HG02588 (cell line): Measurements from ENCODE around the gene PARD3B.

Experiments used
- ATAC-seq: cut with Tn5 transposase; IDR thresholded peaks from one replicate; pipeline ENCODE4 v1.9.1; 2021; ENCODE audit warnings: mild to moderate bottlenecking, moderate library complexity; ENCODE audit not compliant: unreplicated experiment

The PARD3B gene

DNA sequence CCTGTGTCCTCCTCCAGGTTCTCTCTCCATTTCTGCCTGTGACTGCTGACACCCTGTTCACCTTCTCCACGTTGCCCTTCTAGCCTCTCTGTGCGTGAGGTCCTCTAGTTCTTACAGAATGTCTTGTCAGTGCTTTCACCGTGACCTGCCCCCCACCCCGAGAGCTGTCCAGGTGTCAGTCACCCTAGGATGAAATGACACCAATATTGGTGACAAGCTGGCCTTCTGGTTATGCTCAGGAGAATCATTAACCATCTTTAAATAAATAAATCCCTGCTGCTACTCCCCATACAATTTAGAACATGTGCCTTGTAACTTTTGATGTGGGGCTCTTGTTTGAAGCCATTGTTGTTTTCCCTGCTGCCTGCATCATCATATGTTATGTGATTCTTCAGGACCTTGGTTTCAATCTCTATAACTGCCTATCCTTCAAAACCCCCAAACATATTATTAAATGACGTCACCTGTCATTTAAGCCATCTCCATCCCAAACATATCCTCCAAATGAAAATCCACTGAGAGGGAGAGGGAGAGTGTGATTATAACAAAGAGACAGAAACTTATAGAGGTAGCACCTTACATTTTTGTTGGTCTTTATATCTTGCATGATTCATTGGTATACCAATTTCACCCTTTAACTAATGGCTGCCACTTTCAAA is 496.3 kb downstream of the PARD3B start:
- no peak for ATAC-seq

DNA sequence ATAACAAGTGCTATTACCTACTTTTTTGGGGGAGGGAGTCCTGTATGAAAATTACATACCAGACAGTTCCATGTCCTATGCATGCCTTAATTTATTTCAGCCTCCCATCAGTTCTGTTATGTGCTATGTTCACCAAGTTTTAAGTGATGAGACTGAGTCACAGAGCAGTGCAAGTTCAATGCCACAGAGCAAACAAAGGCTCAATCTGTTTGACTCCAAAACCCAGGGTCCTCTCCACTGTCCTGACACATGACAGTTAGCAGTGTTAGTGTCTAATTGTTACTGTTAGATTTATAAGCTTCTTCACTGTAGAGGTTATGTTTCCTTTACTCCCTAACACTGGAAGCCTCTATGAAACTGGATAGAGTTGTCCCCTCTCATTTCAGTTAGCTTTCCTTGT is 498.0 kb downstream of the PARD3B start:
- ATAC-seq = no peak

DNA sequence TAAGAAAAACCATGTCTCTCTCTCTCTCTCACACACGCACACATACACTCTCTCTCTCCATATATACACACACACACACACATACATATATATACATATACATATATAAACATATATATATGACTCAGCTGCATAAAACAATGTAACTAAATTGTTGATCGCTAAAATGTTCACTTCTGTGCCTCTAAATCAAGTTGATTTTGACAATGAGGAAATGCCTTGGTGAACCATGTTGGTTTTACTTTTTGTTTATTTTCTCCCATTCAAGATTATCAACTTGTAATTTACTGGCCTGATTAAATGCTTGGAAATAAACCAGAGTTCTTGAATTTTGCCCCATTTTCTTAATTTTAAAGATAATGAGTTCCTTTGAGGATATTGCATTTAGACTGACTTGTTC is 500.4 kb downstream of the PARD3B start:
- ATAC-seq = no peak

DNA sequence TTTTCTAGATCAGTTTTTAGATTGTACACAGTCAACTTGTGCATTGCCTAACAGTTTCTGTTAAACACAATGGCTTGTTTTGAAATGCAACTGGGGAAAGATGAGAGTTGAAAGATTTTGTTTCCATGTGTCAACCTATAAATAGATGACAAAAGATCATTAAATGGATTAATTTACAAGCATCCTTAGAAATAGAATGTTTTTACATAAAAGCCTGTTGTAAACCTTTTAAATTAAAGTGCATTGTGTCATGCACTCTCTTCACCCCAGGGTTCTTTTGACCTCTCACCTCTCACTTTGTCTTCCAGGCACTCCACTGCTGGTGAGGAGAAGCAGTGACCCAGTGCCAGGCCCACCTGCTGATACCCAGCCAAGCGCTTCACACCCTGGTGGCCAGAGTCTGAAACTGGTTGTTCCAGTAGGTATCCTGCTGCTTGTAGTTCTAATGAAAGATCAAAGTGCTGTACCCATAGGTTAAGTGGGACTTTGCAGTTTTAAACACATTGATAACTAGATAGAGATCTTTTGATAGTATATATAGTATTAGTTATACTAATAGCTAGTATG is 502.1 kb downstream of the PARD3B start:
- ATAC-seq = no peak

DNA sequence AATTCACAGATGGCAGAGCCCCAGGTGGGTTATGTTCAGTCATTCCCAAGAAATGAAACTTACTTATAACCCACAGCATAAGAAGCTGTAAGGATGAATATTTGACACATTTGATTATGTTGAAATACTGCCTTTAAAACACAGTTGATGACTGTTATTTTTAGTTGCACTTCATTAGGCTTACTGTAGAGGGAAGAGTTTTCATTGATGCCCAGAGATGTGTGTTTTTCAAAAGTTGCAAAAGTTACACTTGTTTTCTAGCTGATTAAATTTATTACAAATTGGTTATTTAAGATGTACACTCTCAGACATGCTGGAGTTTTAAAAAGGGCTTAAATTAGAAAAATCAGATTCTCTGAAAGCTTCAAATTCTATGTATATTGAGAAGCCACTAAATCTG is 506.1 kb downstream of the PARD3B start:
- ATAC-seq = no peak

DNA sequence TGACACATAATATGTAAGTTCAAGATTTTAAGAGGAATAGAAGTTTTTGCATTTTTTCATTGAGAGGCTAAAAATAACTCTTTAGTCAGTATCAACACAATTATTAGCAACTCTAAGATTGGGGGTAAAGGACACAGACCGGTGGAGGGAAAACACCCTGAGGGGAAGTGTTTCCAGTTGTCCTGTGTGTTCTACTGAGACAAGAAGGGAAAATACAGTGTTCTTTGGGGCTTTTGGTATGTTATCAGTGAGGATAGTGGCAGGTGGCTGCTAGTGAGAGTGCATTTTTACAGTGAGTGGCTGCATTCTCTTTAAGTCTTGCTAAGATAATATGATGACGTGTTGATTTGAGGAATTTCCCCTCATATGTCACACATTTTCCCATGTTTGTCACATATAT is 507.5 kb downstream of the PARD3B start:
- ATAC-seq = no peak

DNA sequence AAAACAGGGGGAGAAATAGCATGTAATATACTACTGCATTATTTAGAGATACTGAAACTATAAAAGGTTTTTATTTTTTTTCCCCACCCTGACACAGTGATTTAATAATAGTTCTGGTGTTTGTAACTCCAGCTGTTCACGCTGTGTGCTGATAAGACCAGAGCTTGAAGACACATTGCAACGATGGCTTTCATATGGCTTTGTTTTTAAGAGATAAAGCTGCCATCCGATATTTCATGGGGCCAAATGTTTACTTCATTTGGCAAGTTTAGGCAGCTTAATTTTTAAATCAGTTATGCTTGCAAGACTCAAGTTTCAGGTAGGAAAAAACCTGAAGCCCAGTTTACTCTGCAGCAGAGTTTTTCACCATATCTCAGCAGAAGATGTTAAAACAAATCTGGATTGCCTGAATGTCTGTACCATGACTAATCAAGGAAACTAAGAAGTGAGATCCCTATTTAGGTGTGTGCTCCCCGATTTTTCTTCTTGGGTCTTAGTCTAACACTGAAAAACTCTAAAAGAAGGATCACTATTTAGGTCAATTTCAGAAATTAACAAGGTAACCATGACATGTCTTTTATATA is 508.6 kb downstream of the PARD3B start:
- no peak for ATAC-seq

DNA sequence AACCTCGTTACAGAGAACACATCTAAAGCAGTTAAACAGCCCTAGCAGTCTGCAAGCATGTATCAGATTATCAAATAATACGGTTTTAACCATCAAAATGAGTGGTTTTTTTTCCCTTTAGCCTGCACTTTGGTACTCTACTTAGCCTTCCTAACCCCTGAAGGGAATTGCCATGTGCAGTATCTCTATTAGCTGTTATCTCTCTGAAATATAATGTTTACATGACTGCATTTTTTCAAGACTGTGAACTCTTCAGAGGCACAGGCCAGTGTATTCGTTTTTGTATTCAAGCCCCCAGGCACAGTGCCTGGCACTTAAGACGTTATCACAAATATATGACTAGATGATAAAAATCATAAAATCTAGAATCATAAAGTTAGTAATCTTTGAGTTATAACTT is 509.5 kb downstream of the PARD3B start:
- ATAC-seq = no peak

DNA sequence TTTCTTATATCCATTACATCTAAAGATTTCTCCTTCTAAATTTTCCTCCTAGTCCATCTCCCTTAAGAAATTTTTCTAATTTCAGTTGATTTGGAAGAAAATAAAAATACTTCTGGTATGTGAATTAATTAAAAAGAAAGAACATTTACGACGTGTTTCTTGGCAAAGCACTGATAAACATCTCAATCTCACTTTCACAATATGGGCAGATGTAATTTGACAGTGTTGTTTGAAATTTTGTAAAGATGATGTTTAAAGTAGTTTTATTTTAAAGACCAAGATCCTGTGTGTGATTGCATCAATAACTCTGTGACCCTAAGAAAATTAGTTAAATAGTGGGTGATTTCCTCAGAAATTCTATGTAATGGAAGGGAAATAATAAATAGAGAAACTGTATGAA is 510.0 kb downstream of the PARD3B start:
- ATAC-seq = no peak

DNA sequence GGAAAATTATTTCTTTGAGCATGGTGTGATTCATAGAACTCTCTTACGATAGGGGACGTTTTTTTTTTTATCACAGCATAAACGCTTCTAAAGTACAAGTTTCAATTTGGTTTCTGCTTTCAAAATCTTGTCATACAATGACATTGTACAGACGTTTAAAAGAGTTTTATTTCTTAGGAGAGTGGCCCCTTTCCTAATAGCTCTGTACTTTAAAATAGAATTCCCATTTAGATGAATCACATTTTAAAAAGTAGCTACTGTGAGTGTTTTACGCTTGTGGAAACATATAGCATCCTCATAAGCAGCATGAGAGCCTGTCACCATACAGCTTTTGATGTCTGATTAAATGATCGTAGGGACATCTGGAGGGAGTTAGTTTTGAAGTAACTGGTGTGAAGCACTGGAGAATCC is 510.9 kb downstream of the PARD3B start:
- no peak for ATAC-seq

DNA sequence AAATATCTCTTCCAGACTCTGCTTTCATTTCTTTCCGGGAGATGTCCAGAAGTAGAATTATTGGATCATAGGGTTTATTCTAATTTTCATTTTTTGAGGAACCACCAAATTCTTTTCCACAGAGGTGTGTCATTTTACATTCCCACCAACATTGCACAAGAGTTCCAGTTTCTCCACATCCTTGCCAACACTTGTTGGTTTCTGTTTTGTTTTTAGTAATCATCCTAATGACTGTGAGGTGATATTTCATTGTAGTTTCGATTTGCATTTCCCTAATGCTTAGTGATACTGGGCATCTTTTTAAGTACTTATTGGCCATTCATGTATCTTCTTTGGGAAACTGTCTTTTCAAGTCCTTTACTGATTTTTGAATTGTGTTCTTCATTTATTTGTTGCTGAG is 513.1 kb downstream of the PARD3B start:
- no peak for ATAC-seq

DNA sequence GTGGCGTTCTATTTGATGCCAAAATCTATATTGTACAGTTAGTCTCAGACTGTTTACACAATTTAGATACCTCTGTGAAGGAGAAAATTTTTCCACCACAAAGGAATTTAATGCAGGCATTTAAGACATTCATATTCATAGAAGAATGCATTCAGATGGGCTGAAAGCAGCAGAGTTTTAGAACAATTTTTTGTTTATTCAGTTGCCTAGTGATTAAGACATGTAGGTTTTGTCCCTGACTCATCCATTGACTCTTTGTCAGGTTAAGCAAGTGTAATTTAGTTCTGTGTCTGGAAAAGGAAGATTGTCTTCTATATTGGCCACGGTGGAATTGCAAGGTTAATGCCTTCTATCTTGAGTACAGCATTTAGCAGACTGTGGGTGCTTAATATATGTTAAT is 515.0 kb downstream of the PARD3B start:
- no peak for ATAC-seq

DNA sequence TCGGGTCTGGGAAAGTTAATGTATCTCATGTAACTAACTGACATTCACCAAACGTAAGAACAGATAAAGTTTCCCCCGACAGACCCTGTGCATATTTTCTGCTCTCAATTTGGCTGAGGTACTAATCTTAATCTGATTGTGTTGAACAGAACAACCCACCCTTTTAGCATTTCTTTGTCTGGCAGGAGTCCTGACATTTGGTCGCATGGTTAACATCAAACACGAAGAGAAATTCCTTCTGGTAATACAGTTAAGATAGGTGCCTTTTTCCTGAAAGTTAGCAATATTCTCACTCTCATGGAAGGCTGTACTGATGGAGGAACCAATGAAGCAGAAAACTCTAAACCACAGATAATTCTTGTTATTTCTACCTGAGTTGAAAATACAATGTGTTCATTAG is 520.8 kb downstream of the PARD3B start:
- no peak for ATAC-seq

DNA sequence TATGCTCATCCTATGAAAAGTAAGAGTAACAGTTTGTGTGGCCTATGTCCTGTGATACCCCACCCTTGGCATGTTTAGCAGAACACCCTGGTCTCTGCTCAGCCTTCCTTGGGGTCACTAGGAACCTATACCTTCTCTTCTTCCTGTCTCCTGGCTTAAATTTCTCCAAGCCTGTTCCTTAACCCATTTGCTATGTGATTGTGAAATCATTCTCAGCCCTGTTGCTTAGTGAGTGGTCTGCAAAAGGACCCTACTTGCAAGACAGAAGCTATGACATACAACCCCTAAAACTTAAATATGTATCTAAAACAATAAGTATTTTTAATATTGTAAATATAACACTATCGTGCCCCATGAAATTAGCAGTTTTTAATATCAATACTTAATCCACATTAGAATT is 524.7 kb downstream of the PARD3B start:
- no peak for ATAC-seq

DNA sequence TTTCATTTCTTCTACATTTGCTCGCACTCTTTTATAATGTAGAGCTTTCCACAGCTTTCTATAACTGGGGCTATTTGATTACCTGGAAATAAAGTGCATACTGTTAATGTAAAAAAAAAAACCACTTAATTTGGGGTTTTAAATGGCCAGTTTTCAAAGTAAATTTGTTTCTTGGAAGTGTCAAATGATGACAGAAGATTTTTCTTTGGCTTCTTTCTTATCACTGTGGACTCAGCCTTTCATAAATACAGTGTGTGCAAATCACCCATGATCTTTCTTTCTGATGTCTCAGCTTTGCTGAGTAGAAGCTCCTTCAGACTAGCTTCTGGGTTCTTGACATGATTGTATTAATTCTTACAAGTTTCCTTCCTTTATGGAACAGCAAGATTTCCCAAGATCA is 525.6 kb downstream of the PARD3B start:
- no peak for ATAC-seq

DNA sequence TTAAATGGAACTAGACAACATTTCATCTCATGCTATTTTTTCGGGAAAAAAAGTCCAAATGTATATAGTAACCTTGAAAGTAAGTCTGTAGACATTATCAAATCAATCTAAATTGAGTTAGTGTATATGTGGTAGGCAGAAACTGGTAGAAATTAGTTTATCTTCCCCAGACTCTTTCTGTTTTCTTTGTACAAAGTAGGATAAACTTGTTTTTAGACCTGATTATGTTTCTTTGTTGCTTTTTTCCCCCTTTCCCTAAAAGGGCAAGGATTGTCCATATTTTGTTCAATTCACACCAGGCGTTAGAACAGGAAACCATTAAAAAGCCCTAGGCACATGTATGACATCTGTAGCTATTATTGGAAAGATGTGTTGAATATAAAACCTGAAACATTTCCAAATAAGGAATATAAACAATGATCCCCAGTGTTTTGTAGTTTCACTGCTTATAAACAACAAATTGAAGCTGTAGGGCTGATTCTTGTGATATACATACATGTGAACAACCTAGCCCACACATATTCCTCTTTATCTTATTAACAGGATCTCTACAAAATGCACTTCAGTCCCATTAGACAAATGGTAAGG is 528.3 kb downstream of the PARD3B start:
- no peak for ATAC-seq

DNA sequence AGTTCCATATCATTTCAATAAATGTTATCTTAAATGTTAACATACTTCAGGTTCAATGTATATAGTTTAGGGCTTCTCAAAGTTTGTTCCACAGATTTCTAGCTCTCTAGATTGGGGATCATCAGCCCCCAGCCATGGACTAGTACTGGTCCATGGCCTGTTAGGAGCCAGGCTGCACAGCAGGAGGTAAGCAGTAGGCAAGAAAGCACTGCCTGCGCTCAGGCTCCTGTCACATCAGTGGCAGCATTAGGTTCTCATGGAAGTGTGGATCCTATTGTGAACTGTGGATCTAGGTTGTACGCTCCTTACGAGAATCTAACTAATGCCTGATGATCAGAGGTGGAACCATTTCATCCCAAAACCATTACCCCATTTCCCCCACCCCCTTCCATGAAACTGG is 531.1 kb downstream of the PARD3B start:
- ATAC-seq = no peak

DNA sequence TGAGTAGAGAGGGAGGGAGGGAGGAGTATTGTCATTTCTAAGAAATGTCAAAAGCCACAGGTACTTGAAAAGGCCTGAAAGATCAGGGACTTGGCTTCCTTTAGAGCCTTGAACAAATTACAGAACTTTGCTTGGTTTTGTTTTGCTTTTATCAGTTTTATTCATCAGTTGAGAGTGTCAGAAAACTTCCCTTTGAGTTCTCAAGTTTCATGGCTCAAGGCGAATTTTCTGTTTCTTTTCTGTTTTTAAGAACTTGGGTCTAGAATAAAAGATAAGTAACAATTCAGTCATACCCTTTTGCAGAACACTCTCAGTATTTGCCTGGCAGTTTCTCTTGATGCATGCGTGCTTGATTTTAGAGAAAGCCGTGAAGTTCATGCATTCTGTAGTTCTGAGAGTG is 531.9 kb downstream of the PARD3B start:
- ATAC-seq = no peak

DNA sequence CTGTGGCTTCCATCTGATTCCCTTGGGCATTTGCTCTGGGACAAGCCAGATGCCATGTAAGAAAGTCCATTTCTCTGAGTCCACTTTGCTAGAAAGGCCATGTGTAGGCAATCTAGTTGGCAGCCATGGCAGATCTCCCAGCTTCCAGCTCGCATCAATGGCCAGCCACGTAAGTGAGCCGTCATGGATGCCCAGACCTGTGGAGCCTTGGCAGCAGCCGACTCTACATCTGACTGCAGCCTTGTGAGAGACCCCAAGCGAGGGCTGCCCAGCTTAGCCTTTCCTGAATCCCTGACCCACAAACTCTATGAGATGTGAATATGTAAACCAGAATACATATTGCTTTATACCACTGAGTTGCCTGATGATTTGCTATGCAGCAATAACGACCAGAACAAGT is 533.5 kb downstream of the PARD3B start:
- no peak for ATAC-seq

DNA sequence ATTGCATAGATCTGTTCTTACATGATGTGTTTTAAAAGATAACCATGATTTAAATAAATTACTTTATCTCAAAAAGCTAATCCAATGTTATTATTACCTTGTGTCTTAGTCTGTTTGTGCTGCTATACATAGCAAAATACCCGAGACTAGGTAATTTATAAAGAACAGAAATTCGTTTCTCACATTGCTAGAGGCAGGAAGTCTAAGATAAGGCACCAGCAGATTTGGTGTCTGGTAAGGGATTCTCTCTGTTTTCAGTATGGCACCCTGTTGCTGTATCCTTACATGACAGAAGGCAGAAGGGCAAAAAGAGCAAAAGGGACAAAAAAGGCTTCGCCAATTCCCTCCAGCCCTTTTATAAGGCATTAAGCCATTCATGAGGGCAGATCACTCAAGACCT is 533.9 kb downstream of the PARD3B start:
- ATAC-seq = no peak

DNA sequence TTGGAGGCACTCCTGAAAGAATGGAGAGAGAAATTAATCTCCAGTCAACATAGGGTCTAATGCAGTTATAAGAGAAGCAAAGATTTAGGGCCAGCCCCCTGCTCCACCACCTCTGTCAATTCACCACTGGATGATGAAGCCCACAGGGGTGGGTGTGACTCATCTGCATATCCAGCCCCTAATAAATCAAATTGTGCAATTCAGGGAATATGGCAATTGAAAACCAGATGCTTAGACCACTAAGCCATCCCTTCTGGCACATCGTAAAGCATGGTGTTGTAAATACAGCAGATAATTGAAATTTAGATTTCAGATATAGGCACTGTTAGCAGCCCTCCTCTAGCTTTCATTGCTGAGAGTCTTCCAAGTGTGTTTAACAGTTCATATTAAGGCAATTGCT is 541.4 kb downstream of the PARD3B start:
- no peak for ATAC-seq

DNA sequence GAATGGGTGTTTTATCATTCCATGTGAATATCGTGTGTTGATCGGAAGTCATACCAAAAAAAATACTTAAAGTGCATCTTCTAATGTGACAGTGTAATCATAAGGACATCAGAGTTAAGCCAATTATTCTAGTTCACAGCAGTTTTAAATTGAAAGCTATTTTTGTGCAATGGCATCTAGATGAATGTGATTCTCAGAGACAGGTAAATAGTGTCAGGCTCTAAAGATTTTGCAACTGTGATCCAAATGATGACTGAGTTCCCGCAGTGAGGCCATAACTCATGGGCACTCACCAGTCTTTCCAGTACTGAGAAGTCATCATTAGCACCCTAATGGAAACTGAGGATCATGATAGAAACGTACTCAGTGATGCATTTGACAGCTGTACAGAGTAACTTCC is 542.6 kb downstream of the PARD3B start:
- no peak for ATAC-seq
